GM12872 (cell line): ENCODE data around the gene DIAPH3.

Experiments
- CTCF ChIP-seq: IDR thresholded peaks from 3 replicates; pipeline ENCODE4 v1.5.1; 2011; ENCODE audit warnings: low read depth, mild to moderate bottlenecking, low read length, moderate library complexity; ENCODE audit not compliant: insufficient read depth

The DIAPH3 gene

GRCh38 chr13:60164234-60164889 lies 634 bp upstream of the DIAPH3 start:
- no peak for TF ChIP-seq CTCF

- no peak for TF ChIP-seq CTCF
These were observed 1.6 kb downstream of the DIAPH3 start for GRCh38 chr13:60162096-60162495.

- TF ChIP-seq CTCF: no peak
These were observed 5.4 kb downstream of the DIAPH3 start for GRCh38 chr13:60158321-60158801.

- no peak for TF ChIP-seq CTCF
These were observed 7.8 kb downstream of the DIAPH3 start for GRCh38 chr13:60155978-60156377.

GRCh38 chr13:60152904-60153303 lies 10.8 kb downstream of the DIAPH3 start:
- no peak for TF ChIP-seq CTCF

- no peak for TF ChIP-seq CTCF
These were observed 11.6 kb downstream of the DIAPH3 start for GRCh38 chr13:60152114-60152513.

- no peak for TF ChIP-seq CTCF
These were observed 13.2 kb downstream of the DIAPH3 start for GRCh38 chr13:60150538-60150937.
